Stimulated activated CD4-positive, alpha-beta T cell treated with anti-CD3 and anti-CD28 coated beads, Interleukin-4, amount 100 ng/mL, for 24 hours (primary cell): ENCODE measurements around the gene AXL.
A peak's percentile ranks its signal among the peaks of the same experiment; 100 is the strongest.
"Not testable (repeated sequence)": the region's sequence is repeated elsewhere in the genome, so short reads cannot be mapped to it uniquely, and the experiment has no call there.

Source experiments
- DNase-seq: peaks from one replicate; pipeline ENCODE4 v3.0.0-alpha.2; 2020

The AXL gene

DNA sequence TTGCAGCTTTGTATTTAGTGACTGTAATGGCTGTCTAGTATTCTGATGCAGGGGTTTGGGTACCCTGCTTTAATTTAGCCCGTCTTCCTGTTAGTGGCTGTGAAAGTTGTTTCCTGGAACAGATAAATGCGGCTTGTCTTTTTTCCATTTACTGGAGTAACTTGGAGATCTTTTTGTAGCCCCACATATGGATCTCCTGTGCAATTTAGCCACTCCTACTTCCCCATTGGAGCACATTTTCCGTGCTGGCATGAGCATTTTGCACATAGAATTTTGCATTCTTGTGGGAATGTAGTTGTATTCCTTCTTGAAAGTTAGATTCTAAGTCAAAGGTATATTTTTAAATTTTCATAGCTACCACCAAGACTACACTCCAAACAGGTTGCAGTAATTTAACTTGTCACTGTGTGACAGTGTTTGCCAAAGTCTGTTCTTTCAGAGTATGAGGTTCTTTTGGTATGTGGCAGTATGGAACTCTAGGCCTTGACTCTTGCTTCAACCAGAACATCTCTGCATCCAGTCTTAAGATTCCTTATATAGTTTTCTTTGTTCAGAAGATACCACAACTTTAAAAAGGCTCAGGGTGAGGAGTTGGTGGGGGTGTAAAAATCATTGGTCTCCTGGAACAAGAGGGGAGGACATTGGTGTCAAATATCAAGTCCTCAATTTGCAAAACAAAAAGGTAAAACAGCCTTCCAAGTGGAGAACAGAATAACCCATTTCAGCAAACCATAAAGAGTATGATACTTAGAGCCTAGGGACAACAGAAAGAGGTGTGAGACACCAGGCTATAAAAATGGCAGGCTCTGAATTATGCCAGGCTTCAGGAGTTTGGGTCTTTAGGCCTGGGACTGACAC, 69.9 kb downstream of the AXL start:
- no peak for DNase-seq

GRCh38 chr19:41289814-41290213, 70.8 kb downstream of the AXL start:
- not testable (repeated sequence) for DNase-seq

- DNase-seq = no peak
Observed at GRCh38 chr19:41294393-41294792, 75.4 kb downstream of the AXL start.

- DNase-seq = no peak
Observed at GRCh38 chr19:41295499-41295898, 76.5 kb downstream of the AXL start.

GRCh38 chr19:41296433-41296871, 77.4 kb downstream of the AXL start:
- DNase-seq = no peak

- no peak for DNase-seq
Observed at GRCh38 chr19:41297628-41298347, 78.8 kb downstream of the AXL start.

DNA sequence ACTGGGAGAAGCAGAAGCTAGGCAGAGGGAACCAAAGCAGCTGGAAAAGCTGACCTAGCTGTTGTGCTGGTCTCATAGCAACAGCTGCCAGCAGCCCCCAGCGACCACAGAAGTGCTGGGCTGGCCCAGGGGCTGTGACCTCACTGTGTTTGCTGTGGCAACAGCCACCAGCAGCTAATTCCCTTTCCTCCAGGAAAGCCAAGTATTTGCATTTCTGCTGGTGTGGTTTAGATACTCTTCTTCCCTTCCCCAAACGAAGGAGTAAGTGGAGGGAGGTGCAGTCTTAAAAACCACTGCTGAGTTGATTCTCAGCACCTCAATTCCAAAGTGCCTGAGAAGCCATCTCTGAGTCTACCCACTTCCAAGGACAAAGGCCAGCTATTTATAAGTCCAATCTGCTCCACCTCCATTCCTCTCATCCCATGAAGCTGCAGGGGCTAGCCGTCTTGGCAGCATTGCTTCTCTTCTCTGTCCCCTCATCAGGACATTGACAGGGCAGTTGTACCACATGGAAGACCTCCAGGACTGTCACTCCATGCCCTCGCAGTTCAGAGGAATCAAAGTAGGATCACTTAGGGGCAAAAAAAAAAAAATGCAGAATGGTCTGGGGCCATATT, 79.4 kb downstream of the AXL start:
- peak; percentile 44 for DNase-seq

DNA sequence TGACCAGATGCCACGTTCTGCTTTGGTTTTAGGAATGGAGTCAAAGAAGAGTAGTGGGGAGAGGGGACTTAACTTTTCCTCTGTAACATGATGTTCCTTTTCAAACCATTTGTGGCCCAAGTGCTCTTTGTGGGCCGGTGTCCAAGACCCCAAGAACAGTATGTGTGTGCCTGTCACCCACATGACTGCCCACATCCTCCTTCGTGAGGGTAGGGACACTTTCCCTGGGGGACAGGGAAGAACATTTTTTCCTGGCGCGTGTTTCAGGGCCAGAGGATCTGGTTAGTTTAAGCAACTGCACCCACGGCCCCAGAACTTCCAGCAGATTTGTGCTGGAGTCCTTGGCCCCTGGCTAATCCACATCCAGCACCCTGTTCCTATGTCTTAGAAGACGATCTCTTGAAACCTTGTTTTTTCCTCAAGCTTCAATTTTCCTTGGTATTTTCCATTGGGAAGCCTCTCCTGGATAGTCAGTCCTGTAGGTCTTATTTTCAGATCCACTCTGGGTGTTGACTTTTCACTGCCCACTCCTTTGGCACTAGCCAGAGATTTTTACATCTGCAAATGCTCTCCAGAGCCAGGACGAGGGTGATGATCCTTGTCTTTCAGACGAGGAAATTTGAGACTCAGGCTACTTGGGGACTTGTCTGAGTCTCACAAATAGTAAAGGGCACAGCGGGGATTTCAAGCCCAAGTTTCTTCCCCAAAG, 80.2 kb downstream of the AXL start:
- DNase-seq = no peak

GRCh38 chr19:41299755-41300089, 80.7 kb downstream of the AXL start:
- peak; percentile 39 for DNase-seq

GRCh38 chr19:41300555-41300954, 81.5 kb downstream of the AXL start:
- no peak for DNase-seq

DNA sequence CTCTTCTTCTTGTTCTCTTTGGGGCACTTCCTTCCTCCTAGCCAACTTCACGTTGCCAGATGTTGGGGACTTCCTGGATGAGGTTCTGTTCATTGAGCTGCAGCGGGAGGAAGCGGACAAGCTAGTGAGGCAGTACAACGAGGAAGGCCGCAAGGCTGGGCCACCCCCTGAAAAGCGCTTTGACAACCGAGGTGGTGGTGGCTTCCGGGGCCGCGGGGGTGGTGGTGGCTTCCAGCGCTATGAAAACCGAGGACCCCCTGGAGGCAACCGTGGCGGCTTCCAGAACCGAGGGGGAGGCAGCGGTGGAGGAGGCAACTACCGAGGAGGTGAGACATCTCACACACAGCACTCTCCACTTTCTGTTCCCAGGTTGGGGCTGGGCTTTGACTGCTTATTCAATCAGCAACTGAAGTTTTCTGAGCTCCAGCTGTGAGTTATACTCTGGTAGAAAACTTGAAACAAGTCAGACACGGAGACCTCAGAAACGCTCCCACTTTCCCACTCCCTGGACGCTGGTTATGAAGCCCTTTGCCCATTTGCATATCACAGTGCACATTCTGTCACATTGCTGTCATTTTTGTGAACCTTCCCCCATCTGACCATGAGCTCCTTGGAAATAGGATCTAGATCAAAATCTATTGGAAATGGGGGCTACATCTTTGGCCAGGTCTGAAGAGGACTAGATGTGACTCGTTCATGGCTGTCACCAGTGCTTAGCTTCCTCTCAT, 83.8 kb downstream of the AXL start:
- DNase-seq = peak; percentile 75

DNA sequence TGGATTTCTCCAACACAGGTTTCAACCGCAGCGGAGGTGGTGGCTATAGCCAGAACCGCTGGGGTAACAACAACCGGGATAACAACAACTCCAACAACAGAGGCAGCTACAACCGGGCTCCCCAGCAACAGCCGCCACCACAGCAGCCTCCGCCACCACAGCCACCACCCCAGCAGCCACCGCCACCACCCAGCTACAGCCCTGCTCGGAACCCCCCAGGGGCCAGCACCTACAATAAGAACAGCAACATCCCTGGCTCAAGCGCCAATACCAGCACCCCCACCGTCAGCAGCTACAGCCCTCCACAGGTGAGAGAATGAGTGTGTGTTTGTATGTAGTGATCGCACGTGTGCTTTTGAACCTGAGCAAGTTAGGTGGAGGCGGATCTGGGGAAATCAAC, 84.9 kb downstream of the AXL start:
- DNase-seq = no peak

GRCh38 chr19:41304706-41305483, 85.9 kb downstream of the AXL start:
- no peak for DNase-seq

DNA sequence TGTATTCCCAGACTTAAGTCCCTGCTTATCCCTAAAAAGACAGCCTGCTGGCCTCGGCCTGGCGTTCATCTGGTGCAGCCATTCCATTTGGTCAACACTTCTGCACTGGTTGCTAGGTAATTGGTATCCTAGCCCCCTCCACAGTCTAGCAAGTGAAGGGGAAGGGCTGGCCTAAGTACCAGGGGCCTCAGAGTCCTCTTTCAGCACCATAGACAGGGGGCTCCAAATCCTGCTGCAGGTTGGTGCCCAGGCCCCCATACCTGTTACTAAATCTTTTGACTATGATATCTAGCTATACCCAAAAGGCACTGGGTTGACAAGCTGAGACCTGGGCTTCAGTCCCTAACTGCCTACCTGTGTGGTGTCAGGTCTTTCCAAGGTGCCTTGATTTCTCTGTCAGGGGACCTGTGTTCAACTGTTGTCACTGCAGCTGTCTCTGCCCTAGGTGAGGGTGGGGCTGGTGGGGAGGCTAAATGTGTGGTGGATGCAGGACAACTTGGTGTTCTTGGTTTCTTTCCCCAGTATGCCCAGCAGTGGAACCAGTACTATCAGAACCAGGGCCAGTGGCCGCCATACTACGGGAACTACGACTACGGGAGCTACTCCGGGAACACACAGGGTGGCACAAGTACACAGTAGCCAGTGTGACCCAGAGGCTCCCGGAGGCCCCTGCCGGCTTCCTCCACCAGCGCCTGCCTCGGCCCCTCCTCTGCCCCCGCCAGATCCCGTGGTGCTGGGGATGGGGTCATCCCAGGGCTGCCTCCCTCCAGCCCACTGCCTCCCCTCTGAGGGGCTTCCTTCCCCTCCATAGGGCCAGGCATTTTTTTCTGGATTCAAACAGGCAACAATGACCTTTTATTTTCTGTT, 87.1 kb downstream of the AXL start:
- no peak for DNase-seq

DNA sequence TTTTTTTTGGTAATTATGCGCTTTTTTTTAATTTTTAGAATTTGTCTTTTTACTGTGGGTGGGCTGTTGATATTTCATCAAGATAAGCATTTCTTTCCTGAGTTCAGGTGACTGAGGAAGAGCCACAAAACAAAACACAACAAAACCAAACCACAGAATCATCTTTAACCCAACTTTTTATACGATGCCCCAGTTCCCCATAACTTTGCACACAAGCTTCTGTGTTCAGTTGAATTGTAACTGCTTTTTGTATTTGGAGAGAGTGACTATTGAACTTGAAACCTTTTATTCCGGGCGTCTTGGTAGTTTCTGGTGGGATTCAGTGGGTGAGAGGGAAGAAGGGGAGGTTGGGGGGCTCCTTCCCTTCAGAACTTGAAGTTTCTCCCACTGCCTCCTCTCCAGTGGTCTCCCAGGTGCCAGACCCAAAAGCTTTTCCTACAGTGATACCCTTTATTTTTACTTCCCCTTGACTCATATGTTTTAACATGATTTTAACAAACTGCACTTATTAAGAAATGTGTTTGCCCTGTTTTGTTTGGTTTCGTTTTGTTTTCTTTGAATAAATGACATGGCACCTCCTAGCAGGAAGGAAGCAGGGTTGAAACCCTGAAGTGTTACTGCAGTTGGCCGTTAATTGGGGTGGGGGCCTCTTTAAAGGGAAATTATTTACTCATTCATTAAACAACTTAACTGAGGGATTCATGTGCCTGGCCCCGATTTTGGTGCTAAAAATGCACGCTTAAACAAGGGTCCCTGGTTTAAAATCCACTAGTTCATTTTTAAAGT, 88.3 kb downstream of the AXL start:
- DNase-seq = no peak

DNA sequence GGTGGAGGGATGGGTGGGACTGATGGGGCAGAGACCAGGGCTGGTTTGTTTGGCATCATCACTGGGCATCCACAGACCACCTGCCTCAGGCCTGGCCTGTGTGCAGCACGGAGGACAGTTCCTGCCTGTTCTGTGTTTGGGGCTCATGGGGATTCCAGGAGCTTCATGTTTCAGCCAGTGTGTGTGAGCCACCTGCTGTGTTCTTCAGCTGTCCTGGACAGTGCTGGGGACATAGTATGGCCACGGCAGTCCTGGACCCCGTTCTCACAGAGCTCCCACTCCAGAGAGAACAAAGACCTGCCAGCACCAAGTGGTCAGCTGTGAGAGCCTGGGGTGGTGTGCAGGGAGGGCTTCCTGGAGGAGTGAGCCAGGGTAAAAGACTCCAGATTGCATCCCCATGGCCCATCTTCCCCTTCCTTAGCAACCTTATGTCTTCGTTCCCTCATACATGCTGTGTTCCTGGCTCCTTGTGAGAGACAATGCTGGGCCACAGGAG, 89.0 kb downstream of the AXL start:
- DNase-seq = no peak

DNA sequence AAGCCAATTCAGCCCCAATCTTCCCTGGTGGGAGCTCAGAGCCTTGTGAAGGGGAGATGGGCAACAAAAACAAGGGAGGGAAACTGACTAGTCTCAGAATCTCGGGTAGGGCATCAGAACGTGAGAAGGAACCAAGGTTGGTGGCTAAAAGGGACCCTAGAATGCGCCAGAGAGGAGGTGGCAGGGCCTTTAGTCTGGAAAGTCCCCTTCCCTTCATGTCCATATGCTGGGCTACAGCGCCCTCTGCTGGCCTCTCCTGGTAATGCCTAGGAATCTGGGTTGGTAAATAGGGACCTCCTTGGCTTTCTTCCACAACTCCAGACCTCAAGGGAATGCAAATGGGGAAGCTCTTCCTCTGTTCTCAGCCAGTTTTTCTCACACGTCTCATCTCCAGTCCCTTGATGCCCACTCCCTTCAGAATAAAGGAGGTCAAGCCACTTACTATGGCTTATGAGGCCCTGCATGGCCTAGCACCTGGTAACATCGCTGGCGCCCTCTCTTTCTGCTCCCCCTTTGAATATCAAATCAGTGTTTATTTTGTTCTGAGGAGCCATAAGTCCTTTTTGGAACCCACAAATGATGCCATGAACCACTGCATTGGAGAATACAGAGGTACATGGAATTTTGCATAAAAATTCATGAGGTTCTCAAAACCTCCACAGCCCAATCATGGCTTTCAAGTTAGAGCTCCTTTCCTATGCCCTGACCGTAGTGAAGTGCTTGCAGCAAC, 89.6 kb downstream of the AXL start:
- DNase-seq = peak; percentile 96

DNA sequence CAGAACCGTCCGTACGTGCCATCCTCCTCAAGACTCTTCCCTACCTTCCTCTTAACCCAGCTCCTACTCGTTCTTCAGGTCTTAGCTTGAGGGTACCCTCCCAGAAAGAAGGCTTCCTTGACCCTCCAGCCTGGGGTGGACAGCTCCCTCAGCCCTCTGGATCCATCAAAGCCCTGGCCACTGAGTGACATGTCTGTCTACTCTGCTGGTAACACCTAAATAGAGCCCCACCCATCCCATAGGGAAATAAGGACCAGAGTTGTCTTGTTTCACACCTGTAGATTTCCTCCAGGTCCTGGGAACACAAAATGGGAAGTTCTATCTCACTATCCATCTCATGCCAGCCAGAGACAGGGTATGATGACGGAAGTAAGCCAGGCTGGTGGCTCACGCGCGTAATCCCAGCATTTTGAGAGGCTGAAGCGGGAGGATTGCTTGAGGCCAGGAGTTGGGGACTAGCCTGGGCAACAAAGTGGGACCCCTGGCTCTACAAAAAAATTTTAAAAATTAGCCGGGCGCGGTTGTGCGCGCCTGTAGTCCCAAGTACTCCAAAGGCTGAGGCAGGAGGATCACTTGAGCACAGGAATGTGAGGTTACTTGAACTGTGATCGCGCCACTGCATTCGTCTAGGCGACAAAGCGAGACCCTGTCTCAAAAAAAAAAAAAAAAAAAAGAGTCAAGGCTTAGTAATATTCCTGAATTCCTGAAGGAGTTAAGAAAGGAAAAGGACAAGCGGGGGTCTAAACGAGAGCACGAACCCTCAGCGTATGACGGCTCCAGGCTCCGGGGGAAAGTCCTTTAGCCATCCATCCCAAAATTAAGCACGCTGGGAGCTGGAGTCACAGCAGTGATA, 90.4 kb downstream of the AXL start:
- DNase-seq = no peak
